Measurements from ENCODE around the gene MORN2.

The MORN2 gene

GRCh38 chr2:38875576-38876367 lies at the start of gene MORN2, which contains the start of gene DHX57:
TSS of gene MORN2 (plus strand) at chr2:38875976.
TSS of gene DHX57 (minus strand) at chr2:38875934. CDS start at chr2:38868405, 7,529 bp downstream.
- DNase-seq (ENCODE audit: low read depth), result peak; percentile 47

DNA sequence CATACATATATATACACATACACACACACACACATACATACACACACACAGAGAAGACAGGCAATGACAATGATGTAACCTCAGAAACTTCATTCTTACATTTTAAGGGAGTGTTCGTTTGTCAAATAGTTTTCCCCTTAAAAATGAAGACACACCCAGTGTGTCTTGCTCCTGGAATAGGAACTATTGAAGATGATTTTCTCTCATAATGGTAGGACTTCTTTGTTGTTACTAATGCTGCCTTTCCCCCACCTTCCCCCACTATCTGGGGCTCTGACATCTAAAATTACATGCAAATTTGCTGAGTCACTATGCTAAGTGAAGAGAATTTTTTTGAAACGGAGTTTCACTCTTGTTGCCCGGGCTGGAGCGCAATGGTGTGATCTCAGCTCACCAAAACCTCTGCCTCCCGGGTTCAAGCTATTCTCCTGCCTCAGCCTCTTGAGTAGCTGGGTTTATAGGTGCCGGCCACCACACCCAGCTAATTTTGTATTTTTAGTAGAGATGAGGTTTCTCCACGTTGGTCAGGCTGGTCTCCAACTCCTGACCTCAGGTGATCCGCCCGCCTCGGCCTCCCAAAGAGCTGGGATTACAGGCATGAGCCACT lies 48.1 kb upstream of the MORN2 start:
- DNase-seq (ENCODE audit: low read depth), result peak; percentile 19

DNA sequence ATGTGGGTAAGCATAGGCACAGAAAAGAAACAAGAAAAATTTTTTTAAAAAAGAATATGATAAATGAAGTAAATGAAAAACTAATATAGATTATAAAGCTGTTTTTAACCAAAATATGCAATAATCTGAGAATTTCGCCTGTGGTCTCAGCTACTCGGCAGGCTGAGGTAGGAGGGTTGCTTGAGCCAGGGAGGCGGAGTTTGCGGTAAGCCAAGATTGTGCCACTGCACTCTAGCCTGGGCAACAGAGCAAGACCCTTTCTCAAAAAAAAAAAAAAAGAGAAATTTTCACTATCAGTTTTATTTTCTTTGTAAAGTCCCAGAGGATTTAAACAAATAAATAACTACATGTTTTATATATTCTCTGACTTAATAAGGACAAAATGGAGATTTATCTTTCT lies 47.3 kb upstream of the MORN2 start:
- DNase-seq (ENCODE audit: low read depth), result no peak

DNA sequence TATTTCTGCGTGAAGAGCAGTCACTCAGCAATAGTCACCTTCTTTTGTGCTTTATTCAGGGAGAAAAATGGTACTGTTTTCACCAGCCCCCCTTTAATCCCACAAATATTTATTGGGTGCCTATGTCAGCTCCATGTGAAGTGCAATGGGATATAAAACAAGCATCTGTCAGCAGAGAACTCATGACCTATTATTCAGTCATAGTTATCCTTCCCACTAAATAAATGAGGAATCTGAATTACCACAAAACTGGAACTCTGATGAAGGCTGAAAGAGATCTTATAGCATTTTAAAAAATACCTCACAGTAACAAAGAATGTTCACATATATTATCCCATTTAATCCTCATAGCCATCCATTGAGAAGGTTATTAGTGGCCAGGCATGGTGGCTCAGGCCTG lies 45.8 kb upstream of the MORN2 start:
- no peak for DNase-seq (ENCODE audit: low read depth)

DNA sequence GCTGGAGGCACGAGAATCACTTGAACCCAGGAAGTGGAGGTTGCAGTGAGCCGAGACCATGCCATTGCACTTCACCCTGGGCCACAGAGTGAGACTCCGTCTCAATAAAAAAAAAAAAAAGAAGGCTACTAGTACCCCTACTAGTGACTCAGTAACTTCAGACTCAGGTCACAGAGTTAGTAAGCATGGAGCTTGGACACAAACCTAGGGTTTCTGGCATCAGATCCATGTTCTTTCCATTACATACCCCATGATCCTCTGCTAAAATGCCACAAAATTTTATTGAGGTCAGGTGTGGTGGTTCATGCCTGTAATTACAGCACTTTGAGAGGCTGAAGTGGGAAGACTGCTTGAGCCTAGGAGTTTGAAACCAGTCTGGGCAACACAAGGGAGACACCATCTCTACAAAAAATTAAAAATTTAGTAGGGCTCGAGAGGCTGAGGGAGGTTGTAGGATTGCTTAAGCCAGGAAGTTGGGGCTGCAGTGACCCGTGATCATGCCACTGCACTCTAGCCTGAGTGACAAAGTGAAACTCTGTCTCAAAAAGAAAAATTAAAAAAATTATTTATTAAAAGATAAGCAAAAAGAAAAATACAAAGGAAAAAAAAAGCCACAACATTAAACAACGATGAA lies 45.1 kb upstream of the MORN2 start:
- DNase-seq (ENCODE audit: low read depth), result no peak

DNA sequence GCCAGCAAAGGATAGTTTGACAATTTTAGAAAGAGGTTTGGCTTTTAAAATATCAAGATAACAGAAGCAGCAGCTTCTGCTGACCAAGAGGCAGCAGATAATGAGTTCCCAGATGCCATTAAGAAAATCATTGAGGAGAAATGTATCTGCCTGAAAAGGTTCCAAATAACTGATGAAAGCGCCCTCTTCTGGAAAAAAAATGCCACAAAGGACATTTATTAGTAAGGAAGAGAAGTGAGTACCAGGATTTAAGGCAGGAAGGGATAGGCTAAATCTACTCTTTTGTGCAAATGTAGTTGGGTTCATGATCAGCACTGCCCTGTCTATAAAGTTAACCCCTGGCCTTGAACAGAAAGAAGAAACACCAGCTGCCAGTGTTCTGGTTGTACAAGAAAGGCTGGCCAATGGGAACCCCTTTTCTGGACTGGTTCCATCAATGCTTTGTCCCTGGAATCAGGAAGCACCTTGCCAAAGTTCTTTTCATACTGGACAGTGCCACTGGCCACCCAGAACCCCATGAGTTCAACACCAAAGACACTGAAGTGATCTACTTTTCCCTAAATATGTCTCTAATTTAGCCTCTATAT lies 40.7 kb upstream of the MORN2 start:
- peak; percentile 14 for DNase-seq (ENCODE audit: low read depth)

- no peak for DNase-seq (ENCODE audit: low read depth)
Measured at GRCh38 chr2:38835990-38836389, 39.8 kb upstream of the MORN2 start.

GRCh38 chr2:38836791-38837190 lies 39.0 kb upstream of the MORN2 start:
- no peak for DNase-seq (ENCODE audit: low read depth)

GRCh38 chr2:38850045-38850444 lies 25.7 kb upstream of the MORN2 start:
- DNase-seq (ENCODE audit: low read depth), result no peak

GRCh38 chr2:38856165-38856564 lies 19.6 kb upstream of the MORN2 start:
- no peak for DNase-seq (ENCODE audit: low read depth)

DNA sequence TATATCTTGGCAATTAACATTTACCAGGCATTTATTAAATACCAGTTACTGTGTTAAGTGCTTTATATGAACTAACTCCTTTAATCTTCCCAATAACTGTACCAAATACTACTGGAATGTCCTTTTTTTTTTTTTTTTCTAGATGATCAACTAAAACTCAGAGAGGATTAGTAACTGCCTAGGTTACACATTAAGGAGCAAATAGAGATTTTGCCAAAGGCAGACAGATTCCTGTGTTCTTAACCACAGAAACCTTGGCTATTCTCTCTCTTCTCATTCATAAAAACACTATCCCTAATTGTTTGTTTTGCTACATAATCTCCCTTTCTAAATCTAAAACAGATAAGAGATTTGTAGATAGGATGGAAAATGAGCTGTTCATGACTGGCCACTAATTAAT lies 13.3 kb upstream of the MORN2 start:
- DNase-seq (ENCODE audit: low read depth), result no peak

DNA sequence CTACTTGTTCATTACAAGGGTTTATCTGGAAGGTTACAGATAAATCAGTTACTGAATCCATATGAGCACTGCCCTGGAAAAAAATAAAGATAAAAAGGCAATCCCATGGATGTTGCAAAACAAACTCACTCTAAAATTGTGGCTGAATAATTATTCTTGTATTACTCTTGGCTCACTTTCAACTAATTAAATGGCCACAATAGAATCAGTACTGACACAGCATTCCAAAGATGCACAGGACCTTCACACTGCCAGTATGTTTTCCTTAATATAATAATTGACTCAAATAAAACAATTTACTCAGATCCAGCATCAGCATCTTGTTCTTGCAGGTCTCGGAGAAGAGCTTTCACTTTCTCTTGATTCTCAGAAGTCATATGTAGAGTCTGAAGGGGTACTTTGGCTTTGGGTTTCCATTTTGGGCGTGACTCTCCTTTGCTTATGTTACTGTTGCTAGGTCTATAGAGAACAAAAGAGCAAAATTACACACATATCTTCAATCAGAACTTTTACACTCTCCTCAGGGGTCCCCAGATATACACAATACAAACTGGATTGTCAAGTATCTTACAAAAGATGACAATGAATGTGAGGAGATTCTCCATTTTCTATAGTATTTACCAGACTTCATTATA lies 12.6 kb upstream of the MORN2 start:
- DNase-seq (ENCODE audit: low read depth), result no peak

DNA sequence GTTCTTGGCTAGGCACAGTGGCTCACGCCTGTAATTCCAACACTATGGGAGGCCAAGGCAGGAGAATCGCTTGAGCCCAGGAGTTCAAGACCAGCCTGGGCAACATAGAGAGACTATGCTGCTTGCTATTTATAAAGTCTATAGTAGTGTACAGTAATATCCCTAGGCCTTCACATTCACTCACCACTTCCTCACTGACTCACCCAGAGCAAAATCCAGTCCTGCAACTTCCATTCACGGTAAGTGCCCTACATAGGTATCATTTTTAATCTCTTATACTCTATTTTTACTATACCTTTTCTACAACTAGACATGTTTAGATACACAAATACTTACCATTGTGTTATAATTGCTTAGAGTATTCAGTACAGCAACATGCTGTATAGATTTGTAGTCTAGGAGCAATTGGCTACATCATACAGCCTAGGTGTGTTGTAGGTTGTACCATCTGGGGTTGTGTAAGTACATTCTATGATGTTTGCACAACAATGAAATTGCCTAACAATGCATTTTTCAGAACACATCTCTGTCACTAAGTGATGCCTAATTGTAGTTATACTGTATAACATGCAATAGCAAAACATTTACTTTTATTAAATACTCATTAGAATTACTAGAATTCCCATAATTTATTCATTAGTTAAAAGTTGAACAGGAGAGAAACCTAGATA lies 8.9 kb upstream of the MORN2 start:
- DNase-seq (ENCODE audit: low read depth), result no peak

DNA sequence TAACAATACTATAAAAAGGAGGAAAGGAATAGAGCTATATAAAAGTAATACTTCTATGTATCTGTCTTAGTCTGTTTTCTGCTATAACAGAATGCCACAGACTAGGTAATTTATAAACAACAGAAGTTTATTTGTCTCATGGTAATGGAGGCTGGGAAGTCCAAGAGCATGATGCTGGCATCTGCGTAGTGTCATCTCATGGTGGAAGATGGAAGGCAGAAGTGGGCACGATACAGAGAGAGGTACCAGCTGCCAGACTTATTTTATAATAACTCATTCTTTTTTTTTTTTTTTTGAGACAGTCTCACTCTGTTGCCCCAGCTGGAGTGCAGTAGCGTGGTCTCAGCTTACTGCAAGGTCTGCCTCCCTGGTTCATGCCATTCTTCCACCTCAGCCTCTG lies 4.3 kb upstream of the MORN2 start:
- no peak for DNase-seq (ENCODE audit: low read depth)

DNA sequence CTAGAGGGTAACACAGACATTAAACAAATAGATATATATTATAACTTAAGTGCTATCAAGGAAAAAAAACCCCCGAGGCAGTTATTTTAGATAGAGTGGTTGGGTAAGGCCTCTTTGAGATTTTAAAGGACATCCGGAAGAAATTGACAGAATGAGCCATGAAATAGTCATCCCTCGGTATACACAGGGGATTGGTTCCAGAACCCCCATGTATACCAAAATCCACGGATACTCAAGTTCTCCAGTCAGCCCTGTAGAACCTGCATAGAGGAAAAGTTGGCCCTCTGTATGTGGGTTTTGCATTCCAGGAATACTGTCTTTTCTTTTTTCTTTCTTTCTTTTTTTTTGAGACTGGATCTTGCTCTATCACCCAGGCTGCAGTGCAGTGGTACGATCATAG lies 2.0 kb upstream of the MORN2 start:
- no peak for DNase-seq (ENCODE audit: low read depth)

- no peak for DNase-seq (ENCODE audit: low read depth)
Measured at GRCh38 chr2:38875227-38875575, 575 bp upstream of the MORN2 start.

- no peak for DNase-seq (ENCODE audit: low read depth)
Measured at GRCh38 chr2:38876407-38876806, 631 bp downstream of the MORN2 start.

DNA sequence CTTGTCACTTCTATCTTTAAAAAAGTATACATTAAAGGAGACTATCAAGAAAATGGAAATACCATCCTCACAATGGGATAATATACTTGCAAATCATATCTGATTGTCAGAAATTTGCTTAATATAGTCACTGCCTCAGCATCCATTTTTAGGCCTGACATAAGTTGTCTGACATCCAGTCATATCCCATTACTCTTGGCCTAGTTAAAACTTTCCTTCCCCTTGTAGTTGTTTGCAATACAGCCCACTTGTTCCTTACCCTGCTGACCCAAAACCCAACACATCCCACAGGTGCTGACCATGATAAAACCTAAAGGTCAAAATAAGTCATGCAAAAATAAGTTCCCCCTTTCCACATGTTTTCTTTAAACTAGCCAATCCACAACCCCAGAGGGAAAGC lies 10.3 kb downstream of the MORN2 start:
- no peak for DNase-seq (ENCODE audit: low read depth)

DNA sequence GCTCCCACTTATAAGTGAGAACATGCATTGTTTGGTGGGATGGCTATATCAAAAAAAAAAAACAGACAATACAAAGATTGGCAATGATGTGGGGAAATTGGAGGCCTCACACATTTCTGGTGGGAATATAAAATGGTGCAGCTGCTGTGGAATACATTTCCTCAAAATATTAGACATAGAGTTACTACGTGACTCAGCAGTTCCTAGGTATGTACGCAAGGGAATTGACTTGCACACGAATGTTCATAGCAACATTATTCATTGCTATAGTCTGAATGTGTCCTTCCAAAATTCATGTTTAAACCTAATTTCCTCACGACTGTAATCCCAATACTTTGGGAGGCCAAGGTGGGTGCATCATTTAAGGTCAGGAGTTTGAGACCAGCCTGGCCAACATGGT lies 11.6 kb downstream of the MORN2 start:
- no peak for DNase-seq (ENCODE audit: low read depth)

DNA sequence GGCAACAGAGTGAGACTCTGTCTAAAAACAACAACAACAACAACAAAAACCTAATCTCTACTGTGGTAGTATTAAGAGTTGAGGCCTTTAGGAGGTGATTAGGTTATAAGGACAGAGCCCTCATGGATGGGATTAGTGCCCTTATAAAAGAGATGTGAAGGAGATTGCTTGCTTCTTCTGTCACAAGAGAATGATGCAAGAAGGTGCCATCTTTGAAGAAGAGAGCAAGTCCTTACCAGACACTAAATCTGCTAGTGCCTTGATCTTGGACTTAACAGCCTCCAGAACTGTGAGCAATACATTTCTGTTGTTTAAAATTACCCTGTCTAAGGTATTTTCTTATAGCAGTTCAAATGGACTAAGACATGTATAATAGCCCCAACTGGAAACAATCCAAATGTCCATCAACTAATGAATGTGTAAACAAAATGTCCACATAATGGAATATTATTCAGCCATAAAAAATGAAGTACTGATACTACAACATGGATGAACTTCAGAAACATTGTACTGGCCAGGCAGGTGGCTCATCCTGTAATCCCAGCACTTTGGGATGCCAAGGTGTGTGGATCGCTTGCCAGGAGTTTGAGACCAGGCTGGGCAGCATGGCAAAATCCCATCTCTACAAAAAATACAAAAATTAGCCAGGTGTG lies 12.3 kb downstream of the MORN2 start:
- no peak for DNase-seq (ENCODE audit: low read depth)

DNA sequence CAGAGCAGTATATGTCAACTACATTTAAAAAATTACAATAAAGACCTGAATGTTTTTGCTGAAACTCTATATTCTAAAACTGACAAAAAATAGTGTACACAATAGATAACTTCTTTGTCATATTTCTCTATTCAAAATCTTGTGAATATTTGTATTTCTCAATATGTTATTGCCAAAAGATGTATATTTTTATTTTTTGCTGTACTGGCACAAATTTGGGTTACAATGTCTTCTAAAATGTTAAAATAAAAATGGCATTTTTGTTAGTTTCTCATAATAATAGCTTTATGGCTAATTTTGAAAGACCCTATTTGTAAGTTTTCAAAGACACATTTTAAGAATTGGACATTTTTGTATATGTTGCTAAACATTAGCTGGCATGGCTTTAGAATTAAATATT lies 13.3 kb downstream of the MORN2 start:
- DNase-seq (ENCODE audit: low read depth), result no peak

- no peak for DNase-seq (ENCODE audit: low read depth)
Measured at GRCh38 chr2:38889575-38889974, 13.8 kb downstream of the MORN2 start, which contains the start of gene ARHGEF33. TSS of gene ARHGEF33 (plus strand) at chr2:38889875. CDS start at chr2:38919448, 29,573 bp downstream.

Measured in HS-5 (cell line).